SK-N-SH treated with all-trans-retinoic acid at 6 μM for 48 hours (cell line): ENCODE results near the gene HPSE.

ENCODE experiments used
- ARNTL ChIP-seq: fragments of 450-650 bp; formaldehyde crosslinking; IDR thresholded peaks from 2 replicates; pipeline ENCODE4 v1.5.0; 2020; ENCODE audit warnings: low read depth, mild to moderate bottlenecking, moderate library complexity, borderline replicate concordance
- BACH2 ChIP-seq: fragments of 250-450 bp; sonication (Bioruptor Pico); IDR thresholded peaks from 2 replicates; pipeline ENCODE4 v1.9.0; 2021; ENCODE audit warnings: mild to moderate bottlenecking, borderline replicate concordance
- CSDC2 ChIP-seq: fragments of 250-450 bp; sonication (Bioruptor Pico); IDR thresholded peaks from 2 replicates; pipeline ENCODE4 v1.5.0; 2020; ENCODE audit warnings: mild to moderate bottlenecking, moderate library complexity
- ESRRG ChIP-seq: fragments of 250-450 bp; sonication (Bioruptor Pico); IDR thresholded peaks from 2 replicates; pipeline ENCODE4 v1.6.1; 2021; ENCODE audit warnings: mild to moderate bottlenecking
- OSR1 ChIP-seq: fragments of 250-450 bp; sonication (Bioruptor Pico); IDR thresholded peaks from 2 replicates; pipeline ENCODE4 v1.8.0; 2022; ENCODE audit warnings: moderate library complexity, mild to moderate bottlenecking, inconsistent platforms
- PPARA ChIP-seq: fragments of 250-450 bp; sonication (Bioruptor Pico); IDR thresholded peaks from 2 replicates; pipeline ENCODE4 v1.5.0; 2020; ENCODE audit warnings: mild to moderate bottlenecking, borderline replicate concordance
- RARB ChIP-seq: fragments of 250-450 bp; sonication (Bioruptor Pico); IDR thresholded peaks from 2 replicates; pipeline ENCODE4 v1.8.0; 2021; ENCODE audit warnings: mild to moderate bottlenecking, moderate library complexity
- SNAI2 ChIP-seq: fragments of 250-450 bp; sonication (Bioruptor Pico); IDR thresholded peaks from 2 replicates; pipeline ENCODE4 v1.5.0; 2020; ENCODE audit warnings: mild to moderate bottlenecking, moderate library complexity
- TCF4 ChIP-seq: fragments of 250-450 bp; sonication (Bioruptor Pico); IDR thresholded peaks from 2 replicates; pipeline ENCODE4 v1.8.0; 2021; ENCODE audit warnings: mild to moderate bottlenecking, moderate library complexity, borderline replicate concordance
- ZC3H10 ChIP-seq: fragments of 250-450 bp; sonication (Bioruptor Pico); IDR thresholded peaks from 2 replicates; pipeline ENCODE4 v1.5.1; 2021; ENCODE audit warnings: mild to moderate bottlenecking, moderate library complexity
- ZNF565 ChIP-seq: fragments of 450-650 bp; formaldehyde crosslinking; conservative IDR thresholded peaks from 2 replicates; pipeline ENCODE4 v1.5.0; 2020; ENCODE audit warnings: low read depth, mild to moderate bottlenecking, moderate library complexity
- ZNF70 ChIP-seq: fragments of 450-650 bp; formaldehyde crosslinking; IDR thresholded peaks from 2 replicates; pipeline ENCODE4 v1.5.0; 2020; ENCODE audit warnings: mild to moderate bottlenecking, moderate library complexity
- TF ChIP-seq, protein P1 (sequence below): fragments of 250-450 bp; sonication (Bioruptor Pico); IDR thresholded peaks from 2 replicates; pipeline ENCODE4 v1.5.1; 2021; ENCODE audit warnings: mild to moderate bottlenecking, moderate library complexity

DNA sequence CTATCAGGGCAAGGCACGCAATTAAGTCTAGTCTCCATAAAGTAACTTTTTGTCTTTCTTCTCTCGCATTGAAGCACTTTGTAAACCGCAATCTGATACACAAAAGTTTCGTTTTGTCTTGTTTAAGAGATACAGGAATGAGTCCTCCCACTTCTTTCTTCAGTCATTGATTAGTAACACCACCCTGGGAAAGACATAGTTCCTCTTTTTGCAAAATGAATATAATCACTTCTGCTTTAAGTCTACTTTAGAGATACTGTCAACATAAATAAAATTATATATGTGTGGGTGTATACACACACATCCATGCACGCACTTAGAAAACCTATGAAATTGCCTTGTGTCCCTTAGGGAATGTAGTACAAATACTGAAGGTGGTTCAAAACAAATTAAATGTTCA is 61.7 kb downstream of the HPSE start:
- TF ChIP-seq BACH2 (no peak), CSDC2 (CRISPR knock-in tag) (no peak), SNAI2 (CRISPR knock-in tag) (no peak), PPARA (CRISPR knock-in tag) (no peak), ZC3H10 (CRISPR knock-in tag) (no peak), TCF4 (no peak), ARNTL (CRISPR knock-in tag) (no peak), ESRRG (CRISPR knock-in tag) (no peak), OSR1 (CRISPR knock-in tag) (no peak), RARB (CRISPR knock-in tag) (no peak), ZNF565 (no peak), ZNF70 (CRISPR knock-in tag) (no peak)
- TF ChIP-seq, protein P1, sequence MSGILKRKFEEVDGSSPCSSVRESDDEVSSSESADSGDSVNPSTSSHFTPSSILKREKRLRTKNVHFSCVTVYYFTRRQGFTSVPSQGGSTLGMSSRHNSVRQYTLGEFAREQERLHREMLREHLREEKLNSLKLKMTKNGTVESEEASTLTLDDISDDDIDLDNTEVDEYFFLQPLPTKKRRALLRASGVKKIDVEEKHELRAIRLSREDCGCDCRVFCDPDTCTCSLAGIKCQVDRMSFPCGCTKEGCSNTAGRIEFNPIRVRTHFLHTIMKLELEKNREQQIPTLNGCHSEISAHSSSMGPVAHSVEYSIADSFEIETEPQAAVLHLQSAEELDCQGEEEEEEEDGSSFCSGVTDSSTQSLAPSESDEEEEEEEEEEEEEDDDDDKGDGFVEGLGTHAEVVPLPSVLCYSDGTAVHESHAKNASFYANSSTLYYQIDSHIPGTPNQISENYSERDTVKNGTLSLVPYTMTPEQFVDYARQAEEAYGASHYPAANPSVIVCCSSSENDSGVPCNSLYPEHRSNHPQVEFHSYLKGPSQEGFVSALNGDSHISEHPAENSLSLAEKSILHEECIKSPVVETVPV (CRISPR knock-in tag), result no peak
